Smooth muscle cell (in vitro differentiated cells): ENCODE data around the gene GNG12. TPM values are rescaled to one million over a fixed set of nuclear protein-coding genes. Genes with fewer than 3 reads are reported as not detected.

Source experiments
- DNase-seq: peaks from one replicate; lab custom pipeline; 2025; ENCODE audit not compliant: unreplicated experiment; lab: John Stamatoyannopoulos, UW
- H2AFZ ChIP-seq: fragments of 200-600 bp; sonication (generic); 2 replicates; pipeline ENCODE4 v1.6.0; 2016; ENCODE audit warnings: antibody characterized with exemption, low read depth, mild to moderate bottlenecking
- H3F3A ChIP-seq: fragments of 200-600 bp; sonication (generic); 2 replicates; pipeline ENCODE4 v1.6.0; 2017; ENCODE audit warnings: antibody characterized with exemption, low read depth
- H3K27ac ChIP-seq: fragments of 200-600 bp; sonication (generic); 2 replicates; pipeline ENCODE4 v1.5.1; 2016; ENCODE audit warnings: low read depth, mild to moderate bottlenecking
- H3K27me3 ChIP-seq: fragments of 200-600 bp; sonication (generic); 2 replicates; pipeline ENCODE4 v1.6.1; 2016; ENCODE audit warnings: low read depth, mild to moderate bottlenecking
- H3K36me3 ChIP-seq: fragments of 200-600 bp; sonication (generic); 2 replicates; pipeline ENCODE4 v1.5.1; 2016; ENCODE audit warnings: low read depth
- H3K4me1 ChIP-seq: fragments of 200-600 bp; sonication (generic); 2 replicates; pipeline ENCODE4 v1.5.1; 2016; ENCODE audit warnings: low read depth
- H3K4me2 ChIP-seq: fragments of 200-600 bp; sonication (generic); 2 replicates; pipeline ENCODE4 v1.6.0; 2016; ENCODE audit warnings: mild to moderate bottlenecking
- H3K4me3 ChIP-seq: fragments of 200-600 bp; sonication (generic); 2 replicates; pipeline ENCODE4 v1.5.1; 2016; ENCODE audit warnings: mild to moderate bottlenecking
- H3K79me2 ChIP-seq: fragments of 200-600 bp; sonication (generic); 2 replicates; pipeline ENCODE4 v1.6.0; 2016; ENCODE audit warnings: low read depth, mild to moderate bottlenecking
- H3K9ac ChIP-seq: fragments of 200-600 bp; sonication (generic); 2 replicates; pipeline ENCODE4 v1.6.0; 2016; ENCODE audit warnings: low read depth
- H3K9me3 ChIP-seq: fragments of 200-600 bp; sonication (generic); replicated peaks from 2 replicates; pipeline ENCODE4 v1.5.1; 2016; ENCODE audit warnings: low read depth
- H4K20me1 ChIP-seq: fragments of 200-600 bp; sonication (generic); 2 replicates; pipeline ENCODE4 v1.6.0; 2016; ENCODE audit warnings: low read depth
- WGBS: methylation state at CpG from one replicate; pipeline ENCODE4 v1.1.7; 2016; ENCODE audit warnings: low lambda C conversion rate; 5-methylcytosine and 5-hydroxymethylcytosine counted together
- polyA plus RNA-seq: library from polyadenylated mRNA; unstranded; fragments of >200 nt; fragmentation: Nextera tagmentation; extraction: Ambion mirVana; gene quantifications from 2 replicates; pipeline ENCODE4 v1.2.1, GENCODE V29; 2016
- total RNA-seq: library from RNA; depleted of rRNA; stranded (reverse); fragments of >200 nt; gene quantifications from 2 replicates; pipeline ENCODE4 v1.2.3, GENCODE V29; 2014
- TF ChIP-seq, protein P1 (sequence below): fragments of 200-600 bp; sonication (generic); IDR thresholded peaks from 2 replicates; pipeline ENCODE4 v1.5.1; 2017; ENCODE audit warnings: borderline replicate concordance, mild to moderate bottlenecking, antibody characterized with exemption; ENCODE audit not compliant: insufficient read depth, poor library complexity, severe bottlenecking

GNG12 gene
- total and polyA plus RNA-seq, 2 experiments from 2014 or later = 54.6 to 86.6 TPM

- Histone ChIP-seq H3K79me2 (peaks cover 61% of the 10 kb centered on the region), H3K9ac (no peak overlapping the region), H3K9me3 (no peaks in the 10 kb centered on the region), H3F3A (peaks cover 5% of the 10 kb centered on the region), H3K36me3 (no peaks in the 10 kb centered on the region), H3K4me2 (peak overlapping the region; percentile 21), H4K20me1 (peaks cover 64% of the 10 kb centered on the region), H3K4me1 (peaks cover 27% of the 10 kb centered on the region), H3K27ac (peak overlapping the region; percentile 54), H2AFZ (no peak overlapping the region), H3K27me3 (no peaks in the 10 kb centered on the region), H3K4me3 (no peak overlapping the region)
- WGBS = 33% methylated on average over 5 of the region's 5 CpGs
- TF ChIP-seq, protein P1, sequence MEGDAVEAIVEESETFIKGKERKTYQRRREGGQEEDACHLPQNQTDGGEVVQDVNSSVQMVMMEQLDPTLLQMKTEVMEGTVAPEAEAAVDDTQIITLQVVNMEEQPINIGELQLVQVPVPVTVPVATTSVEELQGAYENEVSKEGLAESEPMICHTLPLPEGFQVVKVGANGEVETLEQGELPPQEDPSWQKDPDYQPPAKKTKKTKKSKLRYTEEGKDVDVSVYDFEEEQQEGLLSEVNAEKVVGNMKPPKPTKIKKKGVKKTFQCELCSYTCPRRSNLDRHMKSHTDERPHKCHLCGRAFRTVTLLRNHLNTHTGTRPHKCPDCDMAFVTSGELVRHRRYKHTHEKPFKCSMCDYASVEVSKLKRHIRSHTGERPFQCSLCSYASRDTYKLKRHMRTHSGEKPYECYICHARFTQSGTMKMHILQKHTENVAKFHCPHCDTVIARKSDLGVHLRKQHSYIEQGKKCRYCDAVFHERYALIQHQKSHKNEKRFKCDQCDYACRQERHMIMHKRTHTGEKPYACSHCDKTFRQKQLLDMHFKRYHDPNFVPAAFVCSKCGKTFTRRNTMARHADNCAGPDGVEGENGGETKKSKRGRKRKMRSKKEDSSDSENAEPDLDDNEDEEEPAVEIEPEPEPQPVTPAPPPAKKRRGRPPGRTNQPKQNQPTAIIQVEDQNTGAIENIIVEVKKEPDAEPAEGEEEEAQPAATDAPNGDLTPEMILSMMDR = no peak
- DNase-seq = no peak
These were observed 45.0 kb downstream of the GNG12 start for GRCh38 chr1:67788238-67788790.

DNA sequence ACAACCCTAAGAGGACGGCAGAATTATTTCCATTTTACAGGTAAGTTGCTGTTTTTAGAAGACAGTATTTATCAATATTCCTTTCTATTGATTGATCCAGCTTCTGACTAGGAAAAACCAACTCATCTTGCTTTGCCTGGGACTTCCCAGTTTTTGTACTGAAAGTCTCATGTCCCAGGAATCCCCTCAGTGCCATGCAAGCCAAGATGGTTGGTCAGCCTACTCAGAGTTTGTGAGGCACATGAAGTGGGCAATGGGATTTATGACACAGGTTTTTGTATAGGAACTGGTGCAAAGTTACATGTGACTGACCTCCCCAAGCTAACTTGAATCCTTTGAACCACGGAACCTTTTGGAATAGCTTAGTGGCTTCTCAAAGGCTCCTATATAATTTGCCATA lies 45.5 kb downstream of the GNG12 start:
- TF ChIP-seq, protein P1 = no peak
- H3K27ac ChIP-seq = no peak overlapping the region
- no peak for DNase-seq
- no peak overlapping the region for H2AFZ ChIP-seq
- H3K4me1 ChIP-seq = peaks cover 23% of the 10 kb centered on the region
- H3K36me3 ChIP-seq = no peaks in the 10 kb centered on the region
- H3K9ac ChIP-seq = no peak overlapping the region
- no peaks in the 10 kb centered on the region for H3K27me3 ChIP-seq
- H3K4me3 ChIP-seq = no peak overlapping the region
- H3K79me2 ChIP-seq = peaks cover 56% of the 10 kb centered on the region
- no peak overlapping the region for H3K4me2 ChIP-seq
- WGBS = 87% methylated on average over 2 of the region's 2 CpGs
- no peaks in the 10 kb centered on the region for H3K9me3 ChIP-seq
- H4K20me1 ChIP-seq = peaks cover 61% of the 10 kb centered on the region
- peaks cover 5% of the 10 kb centered on the region for H3F3A ChIP-seq

DNA sequence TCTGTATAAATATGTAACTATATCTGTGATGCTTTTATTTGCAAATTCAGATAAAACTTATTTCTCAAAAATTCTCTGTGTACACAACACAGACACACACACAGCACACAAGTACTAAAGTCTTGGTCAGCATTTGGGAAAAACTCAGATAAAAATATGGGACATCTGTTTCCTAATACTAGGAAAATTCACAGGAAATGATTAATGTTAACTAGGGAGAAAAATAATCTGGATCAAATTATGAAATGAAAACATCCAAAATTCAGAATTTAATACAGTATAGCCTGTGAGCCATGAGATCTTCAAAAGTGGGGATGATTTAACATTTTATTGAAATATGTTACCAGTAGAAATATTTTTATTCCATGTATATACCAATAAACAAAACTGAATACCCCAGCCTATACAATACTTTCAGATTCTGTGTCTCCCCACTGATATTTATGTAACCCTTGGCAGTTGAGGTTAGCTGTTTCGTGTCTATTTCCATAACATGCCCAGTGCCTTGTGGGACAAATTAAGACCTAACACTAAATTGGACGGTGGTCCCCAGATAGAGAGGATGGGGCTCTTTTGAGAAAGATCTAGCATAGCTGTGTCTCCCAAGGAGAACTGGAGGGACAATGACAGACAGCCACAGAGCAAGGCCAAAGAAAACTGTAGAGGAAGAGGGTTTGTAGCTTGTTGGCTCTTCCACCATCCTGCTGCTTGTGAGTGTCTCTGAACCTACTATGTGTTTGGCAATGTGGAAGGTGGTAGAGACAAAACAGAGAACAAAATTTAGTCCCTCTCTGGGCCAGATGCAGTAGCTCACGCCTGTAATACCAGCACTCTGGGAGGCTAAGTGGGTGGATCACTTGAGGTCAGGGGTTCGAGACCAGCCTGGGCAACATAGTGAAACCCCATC lies 47.2 kb downstream of the GNG12 start:
- Histone ChIP-seq H3K4me2 (no peak overlapping the region), H3K27ac (no peak overlapping the region), H3K79me2 (peaks cover 56% of the 10 kb centered on the region), H2AFZ (no peak overlapping the region), H3F3A (peaks cover 5% of the 10 kb centered on the region), H3K4me1 (peaks cover 10% of the 10 kb centered on the region), H3K4me3 (no peak overlapping the region), H3K9me3 (no peaks in the 10 kb centered on the region), H3K27me3 (no peaks in the 10 kb centered on the region), H3K9ac (no peak overlapping the region), H4K20me1 (peaks cover 55% of the 10 kb centered on the region), H3K36me3 (no peaks in the 10 kb centered on the region)
- TF ChIP-seq, protein P1 = no peak
- DNase-seq = no peak
- 95% methylated on average over 4 of the region's 4 CpGs for WGBS
